HG02571 (cell line): Measurements from ENCODE around the gene RUNX2.
A peak's percentile ranks its signal among the peaks of the same experiment; 100 is the strongest.

Experiments used
- ATAC-seq: cut with Tn5 transposase; IDR thresholded peaks from one replicate; pipeline ENCODE4 v1.9.1; 2021; ENCODE audit warnings: mild to moderate bottlenecking, moderate library complexity; ENCODE audit not compliant: unreplicated experiment

Gene RUNX2

DNA sequence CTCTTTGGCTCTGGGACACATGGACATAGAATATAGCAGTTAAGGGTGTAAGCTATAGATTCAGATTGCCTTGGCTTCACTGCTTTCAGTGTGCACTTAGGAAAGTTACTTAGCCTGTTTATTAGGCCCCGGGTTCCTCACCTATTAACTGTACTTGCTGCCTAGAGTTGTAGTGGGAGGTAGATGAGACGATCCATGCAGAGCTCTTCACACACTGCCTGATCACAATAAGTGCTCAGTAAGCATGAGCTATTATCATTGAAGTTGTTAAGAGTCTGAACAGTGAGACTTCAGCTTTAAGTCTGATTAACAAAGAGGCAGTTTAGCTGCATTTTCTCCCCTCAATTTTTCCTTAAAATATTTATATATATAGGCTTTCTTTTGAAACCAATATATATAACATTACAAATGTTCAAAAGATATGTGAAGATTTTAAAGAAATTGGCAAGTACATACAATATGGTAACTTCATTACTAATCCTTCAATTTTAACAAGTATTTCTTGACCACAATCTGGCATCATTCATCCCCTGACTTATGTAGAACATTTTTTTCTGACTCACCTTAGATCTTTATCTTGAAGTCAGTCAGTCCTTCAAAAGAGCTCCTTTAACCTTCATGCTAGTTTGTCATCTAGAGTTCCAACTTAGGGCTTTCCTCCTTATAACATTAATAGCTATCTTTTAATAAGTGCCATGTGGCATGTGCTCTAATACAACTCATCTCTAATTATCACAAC, 70.1 kb downstream of the RUNX2 start:
- no peak for ATAC-seq

DNA sequence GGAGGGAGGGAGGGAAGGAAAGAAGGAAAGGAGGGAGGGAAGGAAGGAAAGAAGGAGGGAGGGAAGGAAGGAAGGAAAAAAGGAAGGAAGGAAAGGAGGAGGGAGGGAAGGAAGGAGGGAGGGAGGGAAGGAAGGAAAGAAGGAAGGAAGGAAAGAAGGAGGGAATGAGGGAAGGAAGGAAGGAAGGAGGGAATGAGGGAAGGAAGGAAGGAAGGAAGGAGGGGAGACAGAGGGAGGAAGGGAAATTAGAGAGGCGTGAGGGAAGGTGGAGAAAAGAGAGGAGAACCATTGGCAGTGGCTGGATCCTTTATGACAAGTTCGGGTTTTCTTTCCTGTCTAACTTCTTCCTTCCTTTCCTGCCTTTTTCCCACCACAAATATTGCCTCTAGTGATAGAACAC, 71.9 kb downstream of the RUNX2 start:
- no peak for ATAC-seq

DNA sequence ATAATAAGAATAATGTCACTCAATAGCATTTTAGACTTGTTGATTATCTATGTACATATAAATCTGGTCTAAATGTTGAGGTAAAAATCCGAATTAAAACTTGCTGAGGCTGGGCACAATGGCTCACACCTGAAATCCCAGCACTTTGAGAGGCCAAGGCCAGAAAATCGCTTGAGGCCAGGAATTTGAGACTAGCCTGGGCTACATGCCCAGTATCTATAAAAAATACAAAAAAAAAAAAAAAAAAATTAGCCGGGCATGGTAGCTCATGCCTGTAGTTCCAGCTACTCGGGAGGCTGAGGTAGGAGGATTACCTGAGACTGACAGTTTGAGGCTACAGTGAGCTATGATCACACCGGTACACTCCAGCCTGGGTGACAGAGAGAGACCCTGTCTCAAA, 83.8 kb downstream of the RUNX2 start:
- ATAC-seq, result no peak

DNA sequence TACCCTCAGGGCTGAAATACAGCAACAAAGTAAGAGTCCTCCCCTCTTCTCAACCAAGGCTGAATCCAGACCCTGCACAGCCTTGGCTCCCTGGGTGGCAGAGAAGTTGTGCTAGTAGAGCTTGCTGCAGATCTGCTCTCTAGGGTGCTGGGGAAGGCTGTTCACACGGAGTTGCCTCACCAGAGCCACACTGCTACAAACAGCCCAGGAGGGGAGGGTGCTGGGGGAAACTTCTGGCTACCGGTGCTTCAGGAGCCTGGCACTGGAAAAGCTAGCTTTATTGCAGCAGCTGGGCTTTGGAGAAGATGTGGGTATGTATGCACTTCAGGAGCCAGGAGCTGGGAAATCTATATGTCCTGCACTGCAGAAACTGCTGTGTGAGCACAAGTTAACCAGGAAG, 87.2 kb downstream of the RUNX2 start:
- no peak for ATAC-seq

DNA sequence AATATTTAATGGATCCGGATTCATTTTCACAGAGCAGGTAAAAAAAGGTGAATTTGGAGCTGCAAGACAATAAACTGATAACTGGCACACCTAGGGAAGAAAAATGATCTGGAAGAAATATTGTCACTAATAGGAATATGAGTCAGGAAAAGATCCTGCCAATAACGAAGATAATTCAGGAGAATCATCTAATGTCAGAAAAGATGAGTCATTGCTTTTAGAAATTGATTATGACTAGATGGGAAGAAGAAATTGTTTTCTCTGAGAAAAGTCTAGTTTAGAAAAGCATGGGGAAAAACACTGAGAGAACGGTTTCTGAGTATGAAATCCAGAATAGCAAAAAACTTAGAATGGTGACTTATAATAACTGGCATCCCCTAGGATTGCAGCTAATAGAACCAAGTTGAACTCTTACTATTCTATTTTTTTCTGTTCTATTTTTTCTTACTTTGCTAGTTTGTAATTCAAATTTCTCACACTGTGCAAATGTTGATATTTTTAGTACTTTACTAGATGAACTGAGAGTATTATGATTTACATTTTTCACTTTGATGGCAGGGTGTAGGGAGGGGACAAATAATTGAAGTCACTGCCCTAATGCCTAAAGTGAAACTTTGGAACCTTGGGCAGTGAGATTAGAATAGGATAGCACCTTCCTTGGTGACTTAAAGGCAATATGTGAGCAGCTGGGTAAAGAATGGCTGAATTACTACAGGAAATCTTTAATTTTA, 87.8 kb downstream of the RUNX2 start:
- peak; percentile 58 for ATAC-seq

DNA sequence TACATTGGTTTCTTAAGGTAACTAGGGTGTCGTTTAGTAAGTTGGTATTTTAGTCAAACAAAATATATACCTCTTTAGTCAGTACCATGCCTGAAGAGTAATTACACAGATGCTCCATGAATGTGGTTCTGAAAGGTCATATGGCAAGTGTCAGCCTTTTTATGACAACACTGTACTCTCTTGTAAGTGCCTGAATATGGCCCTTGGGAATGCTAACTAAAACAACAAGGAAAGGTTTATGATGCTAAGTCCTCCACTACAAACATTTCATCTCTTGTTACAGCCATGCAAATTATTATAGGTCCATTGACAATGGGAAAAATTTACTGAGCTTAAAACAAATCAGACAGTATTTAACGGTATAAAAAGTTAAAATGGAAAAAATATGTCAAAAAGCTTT, 88.6 kb downstream of the RUNX2 start:
- ATAC-seq, result no peak

DNA sequence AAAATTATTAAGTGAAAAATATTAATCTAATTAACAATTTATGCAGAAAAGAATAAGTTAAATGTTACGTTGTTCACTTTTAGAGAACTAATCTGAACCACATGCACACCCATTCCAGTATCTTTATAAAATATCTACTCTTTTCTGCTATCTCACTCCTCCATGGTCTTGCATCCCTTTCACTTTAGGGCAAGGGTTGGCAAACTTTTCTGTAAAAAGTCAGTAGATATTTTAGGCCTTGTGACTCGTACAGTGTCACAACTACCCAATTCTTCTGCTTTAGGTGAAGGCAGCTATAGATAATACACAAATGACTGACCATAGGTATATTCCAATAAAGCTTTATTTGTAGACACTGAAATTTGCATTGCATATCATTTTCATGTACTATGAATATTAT, 89.3 kb downstream of the RUNX2 start:
- no peak for ATAC-seq

DNA sequence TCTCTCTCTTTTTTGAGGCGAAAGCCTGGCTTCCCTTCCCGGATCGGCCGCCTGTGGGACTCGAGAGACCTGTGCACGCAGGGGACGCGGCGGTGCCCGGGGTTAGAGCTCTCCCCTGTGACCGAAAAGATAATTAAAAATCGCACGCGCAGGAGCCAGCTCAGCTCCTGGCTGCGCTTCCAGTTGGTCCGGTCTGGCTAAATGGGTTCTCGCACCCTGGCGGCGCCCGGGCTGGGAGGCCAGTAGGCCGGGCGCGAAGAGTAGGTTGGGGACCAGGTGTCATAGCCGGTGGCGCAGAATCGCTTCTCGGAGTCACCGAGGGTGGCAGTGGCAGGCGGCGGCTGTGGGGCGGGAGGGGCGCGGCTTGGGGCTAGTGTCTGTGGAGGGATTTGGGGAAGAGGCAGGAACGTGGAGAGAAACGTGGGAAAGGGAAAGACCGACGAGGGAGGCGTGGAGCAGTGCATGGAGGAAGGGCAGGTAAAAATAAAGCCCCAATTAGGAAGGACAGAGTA, 91.5 kb downstream of the RUNX2 start:
- no peak for ATAC-seq

DNA sequence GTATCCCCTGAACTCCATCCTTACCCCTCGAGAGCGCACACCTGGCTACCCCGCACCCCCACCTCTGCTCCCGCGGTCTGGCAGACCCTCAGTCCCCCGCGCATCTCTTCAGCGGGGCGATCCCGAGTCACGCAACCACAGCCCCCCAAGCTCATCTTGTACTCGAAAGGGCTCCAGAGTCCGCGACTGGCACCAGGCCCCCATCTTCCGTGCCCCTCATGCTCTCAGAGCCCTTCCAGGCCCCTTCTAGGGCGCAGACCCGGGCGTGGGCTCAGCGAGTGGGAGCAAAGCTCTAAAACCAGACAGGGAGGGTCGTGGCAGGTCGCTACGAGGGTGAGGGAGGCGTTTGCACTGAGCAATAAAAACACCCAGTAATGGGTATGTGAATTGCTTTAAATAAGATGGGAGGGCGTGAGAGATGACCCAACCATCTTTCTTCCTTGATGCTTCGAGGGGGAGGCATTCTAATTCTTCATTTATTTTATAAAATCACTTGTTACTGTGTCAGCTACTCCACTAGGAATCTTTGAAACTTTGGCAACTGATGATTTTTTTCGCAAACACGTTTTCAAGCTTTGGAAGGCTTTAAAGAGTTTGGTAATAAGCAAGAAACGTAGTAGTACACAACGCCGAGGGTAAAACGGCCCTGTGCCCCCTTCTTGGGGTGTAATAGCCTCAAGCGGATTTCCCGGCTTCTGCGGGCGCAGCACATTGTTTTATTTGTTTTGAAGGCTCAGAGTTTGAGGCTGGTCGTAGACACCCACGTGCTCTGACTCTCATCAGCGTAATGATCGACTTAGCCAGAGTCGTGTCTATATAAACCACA, 92.2 kb downstream of the RUNX2 start:
- ATAC-seq, result no peak

DNA sequence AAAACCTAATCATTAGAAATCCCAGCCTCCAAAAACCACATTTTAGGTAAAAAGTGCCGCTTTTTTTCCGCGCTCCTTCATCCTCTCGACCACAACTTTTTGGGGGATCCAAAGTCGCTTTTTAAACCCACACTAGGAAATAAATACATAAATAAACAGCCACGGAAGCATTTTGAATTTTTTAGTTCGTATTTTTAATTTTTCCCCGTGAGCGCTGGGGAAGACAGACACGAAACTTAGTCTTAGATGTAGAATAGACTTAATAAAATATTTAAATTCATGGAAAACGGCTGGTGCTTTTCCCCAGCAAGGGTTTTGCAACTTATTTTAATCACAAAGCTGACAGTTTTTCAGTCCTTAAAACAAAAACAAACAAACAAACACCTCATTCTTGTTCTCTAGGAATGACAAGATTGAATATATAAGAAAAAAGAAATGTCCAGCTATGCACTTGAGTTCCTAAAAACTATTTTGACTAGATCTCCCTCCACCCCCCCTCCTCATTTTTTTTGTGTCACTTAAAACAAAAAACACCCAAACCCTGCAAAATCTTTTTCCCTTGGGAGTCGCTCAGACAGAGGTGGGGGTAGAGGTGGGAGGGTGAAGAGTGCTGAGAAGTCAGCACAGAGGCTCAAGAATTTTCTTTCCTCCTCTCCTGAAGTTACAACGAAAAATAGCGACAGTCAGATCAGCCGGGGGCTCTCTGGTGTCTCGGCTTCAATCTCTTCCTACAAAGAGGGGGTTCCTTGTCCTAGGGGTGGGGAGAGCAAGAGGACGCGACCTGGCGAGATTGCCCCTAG, 93.0 kb downstream of the RUNX2 start:
- no peak for ATAC-seq

DNA sequence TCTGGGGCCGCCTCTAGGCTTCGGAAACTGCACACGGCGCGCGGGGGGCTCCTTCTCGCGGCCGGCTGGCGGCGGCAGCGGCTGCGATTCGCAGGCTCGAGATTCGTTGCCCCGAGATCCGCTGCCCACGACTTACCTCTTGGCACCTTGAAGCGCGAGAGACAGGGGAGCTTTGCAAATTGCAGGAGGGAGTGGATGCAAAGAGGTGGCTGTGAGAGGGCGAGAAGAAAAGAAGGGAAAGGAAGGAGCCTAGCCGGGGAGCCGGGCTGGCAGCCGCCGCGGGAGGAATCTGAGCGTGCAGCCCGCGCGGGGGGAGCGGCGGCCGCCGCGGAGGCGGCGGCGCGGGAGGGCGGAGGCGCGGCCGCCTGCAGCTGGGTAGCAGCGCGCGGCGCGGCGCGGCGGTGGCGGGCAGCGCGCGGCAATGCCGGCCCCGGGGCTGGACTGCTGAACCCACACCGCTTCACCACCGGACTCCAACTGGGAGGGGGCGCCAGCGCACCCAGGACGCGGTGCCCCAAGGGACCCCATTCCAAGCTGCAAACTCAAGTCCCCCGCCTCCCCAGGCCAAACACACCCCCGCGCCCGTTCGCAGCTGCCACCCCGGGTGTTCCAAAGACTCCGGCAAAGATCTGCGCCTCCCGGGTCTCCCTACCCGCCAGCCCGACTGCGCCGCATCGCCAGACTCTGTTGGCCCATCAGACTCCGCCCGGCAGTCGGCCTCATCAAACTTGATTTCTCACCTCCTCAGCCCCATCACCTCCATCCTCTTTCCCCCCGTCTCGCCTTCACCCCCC, 93.8 kb downstream of the RUNX2 start:
- no peak for ATAC-seq

DNA sequence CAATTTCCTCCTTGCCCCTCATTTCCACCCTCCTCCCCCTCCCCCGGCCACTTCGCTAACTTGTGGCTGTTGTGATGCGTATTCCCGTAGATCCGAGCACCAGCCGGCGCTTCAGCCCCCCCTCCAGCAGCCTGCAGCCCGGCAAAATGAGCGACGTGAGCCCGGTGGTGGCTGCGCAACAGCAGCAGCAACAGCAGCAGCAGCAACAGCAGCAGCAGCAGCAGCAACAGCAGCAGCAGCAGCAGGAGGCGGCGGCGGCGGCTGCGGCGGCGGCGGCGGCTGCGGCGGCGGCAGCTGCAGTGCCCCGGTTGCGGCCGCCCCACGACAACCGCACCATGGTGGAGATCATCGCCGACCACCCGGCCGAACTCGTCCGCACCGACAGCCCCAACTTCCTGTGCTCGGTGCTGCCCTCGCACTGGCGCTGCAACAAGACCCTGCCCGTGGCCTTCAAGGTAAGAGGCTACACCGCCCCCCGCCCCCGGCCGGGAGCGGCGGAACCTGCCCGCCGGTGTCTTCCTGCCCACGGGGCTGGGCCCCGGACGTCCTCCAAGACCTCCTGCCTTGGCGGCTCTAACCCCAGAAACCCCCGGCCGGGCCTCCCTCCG, 94.5 kb downstream of the RUNX2 start:
- no peak for ATAC-seq

DNA sequence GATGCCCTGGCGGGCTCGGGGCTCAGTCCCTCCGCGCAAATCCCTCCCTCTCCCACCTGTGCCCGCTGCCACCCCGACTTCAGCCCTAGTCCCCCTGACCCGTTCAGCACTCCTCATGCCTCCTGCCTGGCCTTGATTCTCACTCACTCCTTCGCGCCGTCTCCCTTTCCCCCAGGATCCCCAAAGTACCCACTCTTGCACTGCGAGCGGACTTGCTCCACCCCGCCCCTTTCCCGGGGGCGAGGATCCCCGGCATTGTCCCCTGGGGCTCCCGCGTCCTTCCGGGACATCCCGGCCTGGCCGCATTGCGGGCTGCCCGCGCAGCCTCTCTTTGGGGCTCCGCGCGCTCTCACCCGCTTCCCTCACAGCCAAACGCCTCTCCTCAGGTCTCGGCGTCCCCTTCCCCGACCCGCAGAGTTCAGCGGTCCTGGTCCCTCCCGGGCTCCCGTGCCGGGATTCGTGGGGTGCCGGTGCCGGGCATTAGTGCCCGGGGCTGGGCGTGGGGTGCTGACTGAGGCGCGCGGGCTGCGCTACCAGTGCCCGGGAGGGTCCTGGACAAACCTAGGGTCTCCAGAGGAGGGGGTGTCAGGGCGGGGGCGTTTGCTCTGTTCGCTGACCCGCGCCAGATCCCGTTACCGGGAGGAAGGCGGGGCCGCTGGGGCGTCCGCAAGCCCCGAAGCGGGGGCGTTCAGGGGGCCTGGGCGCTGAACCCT, 95.1 kb downstream of the RUNX2 start:
- ATAC-seq, result no peak

DNA sequence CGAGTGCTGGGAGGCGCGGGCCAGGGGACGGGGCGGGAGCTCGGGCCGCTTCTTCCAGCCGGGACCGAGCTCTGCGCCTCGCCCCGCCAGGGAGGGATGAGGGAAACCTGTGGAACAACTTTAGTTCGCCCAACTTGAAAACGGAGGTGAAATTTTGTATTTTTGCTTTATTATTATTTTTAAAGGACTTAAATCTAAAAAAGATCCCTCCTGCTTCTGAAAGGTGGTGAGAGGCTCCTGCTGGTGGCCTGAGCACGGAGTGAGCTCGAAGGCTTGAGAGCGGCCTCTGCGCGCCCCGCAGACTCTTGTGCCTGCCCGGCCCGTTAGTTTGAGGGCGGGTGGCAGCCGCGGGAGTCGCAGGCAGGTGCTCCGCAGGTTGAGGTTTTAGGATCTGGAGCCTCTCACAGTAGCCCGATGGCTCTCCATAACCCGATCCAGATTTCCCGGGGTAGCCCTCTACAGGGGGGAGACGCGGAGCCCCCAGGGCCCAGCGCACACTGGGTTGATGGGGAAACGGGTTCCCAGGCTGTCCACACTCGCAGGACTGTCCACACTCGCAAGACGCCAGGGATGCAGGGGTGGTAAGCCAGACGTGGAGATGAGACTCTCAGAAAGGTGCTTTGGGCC, 95.8 kb downstream of the RUNX2 start:
- no peak for ATAC-seq

DNA sequence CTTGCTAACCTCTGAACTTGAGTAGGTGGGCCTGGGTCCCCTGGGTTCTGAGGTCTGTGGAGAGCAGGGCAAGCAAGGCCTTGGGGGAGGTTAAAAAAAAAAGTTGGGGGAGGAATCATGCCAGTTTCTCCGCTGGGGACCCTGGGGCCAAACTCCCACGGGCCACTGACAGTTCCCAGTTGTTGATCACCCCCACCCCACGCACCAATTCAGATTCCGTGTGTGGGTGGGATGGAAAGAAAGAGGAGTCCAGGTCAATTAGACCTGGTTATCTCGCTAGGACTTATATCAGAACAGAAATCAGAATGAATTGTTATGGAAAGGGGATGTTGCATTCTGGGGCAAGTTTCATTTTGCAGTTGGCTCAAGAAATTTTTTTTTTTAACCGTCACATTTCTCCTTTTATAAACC, 96.3 kb downstream of the RUNX2 start:
- ATAC-seq, result no peak

DNA sequence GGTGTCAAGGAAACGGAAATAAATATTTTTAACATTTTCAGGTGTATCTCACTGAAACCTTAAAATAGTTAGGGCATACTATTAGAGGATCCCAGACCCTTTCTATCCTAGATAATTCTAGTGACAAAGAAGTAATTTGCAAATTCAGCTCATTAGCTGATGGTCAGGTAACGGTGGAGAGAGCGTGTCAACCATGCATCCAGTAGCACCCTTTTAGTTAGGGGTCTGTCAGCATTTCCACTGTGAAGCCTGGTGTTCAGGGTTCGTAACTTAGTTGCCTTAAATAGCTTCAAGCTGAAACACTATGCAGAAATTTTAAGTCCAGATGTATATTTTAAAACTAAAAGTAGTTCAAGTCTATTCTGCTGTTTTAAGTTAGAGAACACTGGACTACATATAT, 98.1 kb downstream of the RUNX2 start:
- ATAC-seq, result no peak

DNA sequence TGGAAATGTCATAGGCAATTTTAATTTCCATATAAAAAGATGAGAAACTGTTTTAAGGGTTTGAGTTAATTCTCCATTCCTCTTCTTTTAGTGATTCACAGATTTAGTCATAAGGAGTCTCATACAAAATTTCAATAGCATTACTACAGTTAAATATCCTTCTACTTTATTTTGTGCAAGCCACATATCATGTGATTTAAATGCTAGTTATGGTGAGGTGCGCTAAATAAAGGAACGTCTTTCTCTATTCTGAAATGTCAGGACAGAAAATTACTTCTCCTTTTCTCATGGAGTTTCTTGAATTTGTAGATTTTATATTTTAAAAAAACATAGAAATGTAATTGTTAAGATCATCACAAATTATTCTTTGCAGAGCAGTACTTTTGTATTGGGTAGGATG, 99.6 kb downstream of the RUNX2 start:
- no peak for ATAC-seq

DNA sequence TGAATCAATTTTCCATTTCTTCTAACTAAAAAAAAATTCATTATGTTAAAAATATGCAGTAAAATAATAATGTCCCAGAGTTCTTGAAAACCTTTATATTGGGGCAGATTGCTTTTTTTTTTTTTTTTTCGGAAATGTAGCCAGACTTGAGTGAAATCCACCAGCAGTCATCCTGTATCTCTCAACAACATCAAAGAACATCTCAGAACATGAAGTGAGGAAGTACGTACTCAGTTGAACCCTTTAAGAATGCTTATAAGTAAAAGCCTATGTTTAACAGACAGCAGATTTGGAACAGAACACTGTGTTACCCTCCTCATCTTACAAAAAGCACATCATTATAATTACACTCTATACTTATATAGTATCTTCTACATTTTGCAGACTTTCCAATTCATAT, 100.6 kb downstream of the RUNX2 start:
- no peak for ATAC-seq
